PC-9 (cell line): ENCODE data around the gene RBL2. TPM values are rescaled to one million over a fixed set of nuclear protein-coding genes. Genes with fewer than 3 reads are reported as not detected.

ENCODE experiments used
- BruUV-seq: library from RNA; stranded (reverse); fragments of 400-500 nt; replicated peaks from 2 replicates; lab custom pipeline; 2021; lab: Mats Ljungman, UMichigan
- CTCF ChIA-PET: fragments of 300-600 bp; sonication (Branson Sonifier 250); formaldehyde crosslinking; loops from one replicate; lab custom pipeline; 2022; ENCODE audit warnings: antibody characterized with exemption; lab: Charles Lee
- POLR2A ChIA-PET: fragments of 300-600 bp; sonication (Branson Sonifier 250); formaldehyde crosslinking; loops from one replicate; lab custom pipeline; 2022; ENCODE audit warnings: antibody characterized with exemption; ENCODE audit not compliant: unreplicated experiment; lab: Charles Lee
- DNase-seq, 2 experiments: peaks; one replicate each; pipeline versions ENCODE4 v3.0.0 to v3.0.0-alpha.2; 2015 to 2022; ENCODE audit warnings: mixed read lengths in 1 of 2
- H2AFZ ChIP-seq: fragments of 200-600 bp; sonication (generic); 2 replicates; pipeline ENCODE4 v1.8.1; 2017; ENCODE audit warnings: antibody characterized with exemption
- H3F3A ChIP-seq: fragments of 200-600 bp; sonication (generic); 2 replicates; pipeline ENCODE4 v1.8.1; 2017; ENCODE audit warnings: antibody characterized with exemption, mild to moderate bottlenecking, low read depth; ENCODE audit not compliant: insufficient read depth
- H3K27ac ChIP-seq: fragments of 200-600 bp; sonication (generic); 2 replicates; pipeline ENCODE4 v1.6.1; 2016; ENCODE audit warnings: mixed run types
- H3K27me3 ChIP-seq: fragments of 200-600 bp; sonication (generic); 2 replicates; pipeline ENCODE4 v1.6.1; 2016; ENCODE audit warnings: low read depth, mixed run types; ENCODE audit not compliant: insufficient read depth
- H3K36me3 ChIP-seq: fragments of 200-600 bp; sonication (generic); 2 replicates; pipeline ENCODE4 v1.6.1; 2016; ENCODE audit warnings: low read depth, mixed run types
- H3K4me1 ChIP-seq: fragments of 200-600 bp; sonication (generic); replicated peaks from 2 replicates; pipeline ENCODE4 v1.6.1; 2016; ENCODE audit warnings: mixed run types; ENCODE audit not compliant: insufficient read depth
- H3K4me2 ChIP-seq: fragments of 200-600 bp; sonication (generic); 2 replicates; pipeline ENCODE4 v1.6.1; 2017; ENCODE audit warnings: mixed run types
- H3K4me3 ChIP-seq: fragments of 200-600 bp; sonication (generic); 2 replicates; pipeline ENCODE4 v1.6.1; 2016; ENCODE audit warnings: mixed run types
- H3K79me2 ChIP-seq: fragments of 200-600 bp; sonication (generic); 2 replicates; pipeline ENCODE4 v1.6.1; 2017; ENCODE audit warnings: low read depth, mixed run types
- H3K9me2 ChIP-seq: fragments of 200-600 bp; sonication (generic); 2 replicates; pipeline ENCODE4 v1.8.1; 2017; ENCODE audit warnings: mild to moderate bottlenecking; ENCODE audit not compliant: insufficient read depth
- H3K9me3 ChIP-seq: fragments of 200-600 bp; sonication (generic); 2 replicates; pipeline ENCODE4 v1.8.1; 2016; ENCODE audit warnings: low read depth; ENCODE audit not compliant: insufficient read depth
- H4K20me1 ChIP-seq: fragments of 200-600 bp; sonication (generic); 2 replicates; pipeline ENCODE4 v1.8.1; 2017; ENCODE audit not compliant: insufficient read depth
- EZH2 ChIP-seq: fragments of 200-600 bp; sonication (generic); IDR thresholded peaks from 2 replicates; pipeline ENCODE4 v1.8.0; 2017; ENCODE audit warnings: antibody characterized with exemption, low read depth
- intact Hi-C: fragments of 100-400 bp; cut with micrococcal nuclease; formaldehyde crosslinking; loops from one replicate; pipeline ENCODE4 v1.10.0; 2022; ENCODE audit not compliant: unreplicated experiment
- total RNA-seq: library from RNA; stranded (reverse); gene quantifications from 2 replicates; pipeline ENCODE4 v1.2.3, GENCODE V29; 2021
- TF ChIP-seq, protein P1 (sequence below): fragments of 200-600 bp; sonication (generic); conservative IDR thresholded peaks from 2 replicates; pipeline ENCODE4 v1.6.1; 2017; ENCODE audit warnings: mixed run types, antibody characterized with exemption, mild to moderate bottlenecking, moderate library complexity

The RBL2 gene
- total RNA-seq, 1 experiment from 2014 or later = 72.0 TPM

DNA sequence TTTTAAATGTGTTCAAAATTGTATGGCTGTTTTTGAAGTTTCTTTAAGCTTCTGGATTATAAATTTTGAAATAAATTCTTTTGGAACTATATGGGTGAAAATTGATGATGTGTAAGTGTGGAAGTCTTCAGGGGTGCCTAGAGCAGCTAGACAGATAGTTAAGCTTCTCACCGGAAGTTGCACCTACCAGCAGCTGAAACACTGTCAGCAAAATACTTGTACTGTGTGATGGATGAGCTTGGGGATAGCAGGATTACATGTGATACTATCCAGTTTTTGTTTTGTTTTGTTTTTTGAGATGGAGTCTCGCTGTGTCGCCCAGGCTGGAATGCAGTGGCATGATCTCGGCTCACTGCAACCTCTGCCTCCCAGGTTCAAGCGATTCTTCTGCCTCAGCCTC, 19.7 kb downstream of the RBL2 start:
- no peak overlapping the region for H3K4me2 ChIP-seq
- no peak for TF ChIP-seq EZH2
- TF ChIP-seq, protein P1, sequence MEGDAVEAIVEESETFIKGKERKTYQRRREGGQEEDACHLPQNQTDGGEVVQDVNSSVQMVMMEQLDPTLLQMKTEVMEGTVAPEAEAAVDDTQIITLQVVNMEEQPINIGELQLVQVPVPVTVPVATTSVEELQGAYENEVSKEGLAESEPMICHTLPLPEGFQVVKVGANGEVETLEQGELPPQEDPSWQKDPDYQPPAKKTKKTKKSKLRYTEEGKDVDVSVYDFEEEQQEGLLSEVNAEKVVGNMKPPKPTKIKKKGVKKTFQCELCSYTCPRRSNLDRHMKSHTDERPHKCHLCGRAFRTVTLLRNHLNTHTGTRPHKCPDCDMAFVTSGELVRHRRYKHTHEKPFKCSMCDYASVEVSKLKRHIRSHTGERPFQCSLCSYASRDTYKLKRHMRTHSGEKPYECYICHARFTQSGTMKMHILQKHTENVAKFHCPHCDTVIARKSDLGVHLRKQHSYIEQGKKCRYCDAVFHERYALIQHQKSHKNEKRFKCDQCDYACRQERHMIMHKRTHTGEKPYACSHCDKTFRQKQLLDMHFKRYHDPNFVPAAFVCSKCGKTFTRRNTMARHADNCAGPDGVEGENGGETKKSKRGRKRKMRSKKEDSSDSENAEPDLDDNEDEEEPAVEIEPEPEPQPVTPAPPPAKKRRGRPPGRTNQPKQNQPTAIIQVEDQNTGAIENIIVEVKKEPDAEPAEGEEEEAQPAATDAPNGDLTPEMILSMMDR = no peak
- POLR2A ChIA-PET = no interaction called here
- no peak overlapping the region for H3K4me3 ChIP-seq
- H3K36me3 ChIP-seq = 0 out of 2 replicates have a peak, but pooled peaks cover 15% of the 10 kb centered on the region
- H3K4me1 ChIP-seq = no peaks in the 10 kb centered on the region
- no TSS peak for BruUV-seq
- H4K20me1 ChIP-seq = no peaks in the 10 kb centered on the region
- no peak for DNase-seq
- no peak overlapping the region for H3K27ac ChIP-seq
- no peaks in the 10 kb centered on the region for H3K27me3 ChIP-seq
- H2AFZ ChIP-seq = no peak overlapping the region
- H3K9me3 ChIP-seq = no peaks in the 10 kb centered on the region
- H3K79me2 ChIP-seq = no peaks in the 10 kb centered on the region
- intact Hi-C loops = loop anchor here (10.0 kb wide), 1 partner anchor 139 kb away; no protein-coding TSS in a partner anchor
- CTCF ChIA-PET = no interaction called here
- H3F3A ChIP-seq = no peaks in the 10 kb centered on the region
- no peaks in the 10 kb centered on the region for H3K9me2 ChIP-seq

DNA sequence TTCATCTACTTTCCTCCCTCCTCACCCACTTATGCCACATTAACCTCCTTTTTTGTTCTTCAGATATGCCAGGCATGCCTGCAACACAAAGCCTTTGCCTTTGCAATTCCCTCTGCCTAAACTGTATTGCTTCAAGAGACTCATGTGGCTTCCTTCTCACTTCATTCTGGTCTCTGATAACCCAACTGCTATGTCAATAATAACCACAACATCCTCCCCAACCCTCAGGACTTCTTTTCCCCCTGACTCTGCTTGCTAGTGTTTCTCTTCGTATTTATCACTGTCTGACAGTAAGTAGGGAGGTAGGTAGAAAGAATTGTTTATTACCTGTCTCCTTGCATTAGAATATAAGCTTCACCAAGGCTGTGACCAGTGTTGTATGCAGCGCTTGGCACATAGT, 22.4 kb downstream of the RBL2 start:
- TF ChIP-seq, protein P1 = no peak
- no peak for TF ChIP-seq EZH2
- no TSS peak for BruUV-seq
- Histone ChIP-seq H3K9me3 (no peaks in the 10 kb centered on the region), H3K4me2 (no peak overlapping the region), H3K79me2 (no peaks in the 10 kb centered on the region), H3K4me3 (no peak overlapping the region), H2AFZ (no peak overlapping the region), H3K27me3 (no peaks in the 10 kb centered on the region), H3K4me1 (no peaks in the 10 kb centered on the region), H3K9me2 (no peaks in the 10 kb centered on the region), H4K20me1 (no peaks in the 10 kb centered on the region), H3K36me3 (peaks cover 34% of the 10 kb centered on the region; the same call in 1 of the 2 replicates), H3F3A (no peaks in the 10 kb centered on the region), H3K27ac (no peak overlapping the region)
- no peak for DNase-seq
- intact Hi-C loops = loop anchor here (10.0 kb wide), 1 partner anchor 142 kb away; no protein-coding TSS in a partner anchor
- POLR2A ChIA-PET = no interaction called here
- CTCF ChIA-PET = no interaction called here

DNA sequence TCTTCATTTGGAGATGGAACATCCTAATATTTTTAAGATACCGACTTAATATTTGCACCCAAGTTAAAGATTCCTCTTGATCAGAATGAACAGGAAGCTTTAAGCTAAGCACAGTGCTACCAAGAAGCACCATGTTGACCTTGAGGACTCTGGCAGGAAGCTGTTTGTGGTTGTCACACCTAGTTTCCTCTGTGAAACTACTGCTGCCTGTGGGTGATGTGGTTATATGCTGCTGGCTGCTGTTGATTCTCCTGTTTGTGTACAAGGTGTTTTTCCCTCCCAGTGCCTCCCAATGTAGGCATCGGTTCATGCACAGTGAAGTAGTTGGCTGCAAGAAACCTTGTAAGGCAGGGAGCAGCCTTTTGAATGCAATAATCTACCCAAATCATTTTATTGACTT, 23.4 kb downstream of the RBL2 start:
- Histone ChIP-seq H3F3A (no peaks in the 10 kb centered on the region), H3K79me2 (no peaks in the 10 kb centered on the region), H4K20me1 (no peaks in the 10 kb centered on the region), H3K9me2 (no peaks in the 10 kb centered on the region), H3K36me3 (peaks cover 39% of the 10 kb centered on the region; the same call in 1 of the 2 replicates), H2AFZ (no peak overlapping the region), H3K4me3 (no peak overlapping the region), H3K4me2 (no peak overlapping the region), H3K4me1 (no peaks in the 10 kb centered on the region), H3K27me3 (no peaks in the 10 kb centered on the region), H3K9me3 (no peaks in the 10 kb centered on the region), H3K27ac (no peak overlapping the region)
- TF ChIP-seq, protein P1 = no peak
- TF ChIP-seq EZH2 = no peak
- POLR2A ChIA-PET = no interaction called here
- CTCF ChIA-PET = no interaction called here
- DNase-seq = no peak
- intact Hi-C loops = loop anchor here (10.0 kb wide), 1 partner anchor 143 kb away; no protein-coding TSS in a partner anchor
- no TSS peak for BruUV-seq
